GM12878 (cell line): ENCODE results near the gene KCNK1. TPM values are rescaled to one million over a fixed set of nuclear protein-coding genes. Genes with fewer than 3 reads are reported as not detected.
"Not testable (repeated sequence)": the region's sequence is repeated elsewhere in the genome, so short reads cannot be mapped to it uniquely, and the experiment has no call there.

Source experiments
- ATAC-seq: fragments of 200-7000 bp; cut with Tn5 transposase; 3 replicates; pipeline ENCODE4 v1.9.1; 2020; ENCODE audit warnings: mild to moderate bottlenecking, moderate library complexity
- BruUV-seq: library from RNA; stranded (reverse); fragments of 400-500 nt; replicated peaks from 2 replicates; lab custom pipeline; 2021; lab: Mats Ljungman, UMichigan
- CTCF ChIA-PET: fragments of 300-600 bp; sonication (Branson Sonifier 250); formaldehyde crosslinking; extraction: SDS; loops from one replicate; lab custom pipeline; 2021; ENCODE audit warnings: inconsistent platforms; lab: Yijun Ruan, JAX
- POLR2A ChIA-PET: fragments of 350-600 bp; formaldehyde crosslinking; extraction: SDS; loops from one replicate; lab custom pipeline; 2021; ENCODE audit warnings: inconsistent platforms; lab: Charles Lee
- RAD21 ChIA-PET: fragments of 300-600 bp; sonication (Branson Sonifier 250); formaldehyde crosslinking; loops from one replicate; lab custom pipeline; 2023; ENCODE audit warnings: antibody characterized with exemption; ENCODE audit not compliant: unreplicated experiment; lab: Charles Lee
- SMC1A ChIA-PET: fragments of 300-600 bp; sonication (Branson Sonifier 250); formaldehyde crosslinking; loops from one replicate; lab custom pipeline; 2023; ENCODE audit not compliant: unreplicated experiment, uncharacterized antibody; lab: Charles Lee
- DNase-seq: peaks from one replicate; pipeline ENCODE4 v3.0.0-alpha.2; 2011; ENCODE audit warnings: low read depth, low spot score
- FAIRE-seq: peaks from 3 replicates; lab custom pipeline; 2011; peaks lifted over from hg19 to GRCh38; lab: Jason Lieb, UNC
- H2AFZ ChIP-seq: 2 replicates; pipeline ENCODE4 v1.6.0; 2011; ENCODE audit warnings: low read depth, low read length, control low read depth; ENCODE audit not compliant: control insufficient read depth
- H3K27ac ChIP-seq: 2 replicates; pipeline ENCODE4 v1.5.1; 2011; ENCODE audit warnings: control low read depth; ENCODE audit not compliant: control insufficient read depth, insufficient read depth
- H3K27me3 ChIP-seq, 2 experiments: replicated peaks in 1 of 2; 2 replicates each; pipeline versions ENCODE4 v1.6.0 to v1.6.1; 2011; ENCODE audit warnings: low read length in 1 of 2; ENCODE audit not compliant: control insufficient read depth in 2 of 2, insufficient read depth in 2 of 2
- H3K36me3 ChIP-seq, 2 experiments: 2 replicates each; pipeline ENCODE4 v1.5.1; 2011; ENCODE audit warnings: low read length in 1 of 2; ENCODE audit not compliant: control insufficient read depth in 2 of 2, insufficient read depth in 2 of 2
- H3K4me1 ChIP-seq: 2 replicates; pipeline ENCODE4 v1.6.1; 2011; ENCODE audit warnings: mild to moderate bottlenecking, low read length, moderate library complexity, mixed read lengths; ENCODE audit not compliant: control insufficient read depth, insufficient read depth
- H3K4me2 ChIP-seq: 2 replicates; pipeline ENCODE4 v1.6.0; 2011; ENCODE audit warnings: control low read depth; ENCODE audit not compliant: control insufficient read depth, insufficient read depth
- H3K4me3 ChIP-seq: fragments of 200-600 bp; sonication (generic); 2 replicates; pipeline ENCODE4 v1.5.1; 2016
- H3K79me2 ChIP-seq: 2 replicates; pipeline ENCODE4 v1.6.0; 2011; ENCODE audit warnings: low read length; ENCODE audit not compliant: control insufficient read depth, insufficient read depth
- H3K9ac ChIP-seq: 2 replicates; pipeline ENCODE4 v1.8.0; 2011; ENCODE audit warnings: low read length, control low read depth, mixed read lengths; ENCODE audit not compliant: control insufficient read depth, insufficient read depth
- H3K9me3 ChIP-seq: replicated peaks from 3 replicates; pipeline ENCODE4 v1.5.1; 2011; ENCODE audit warnings: mild to moderate bottlenecking, low read length; ENCODE audit not compliant: control insufficient read depth, insufficient read depth
- H4K20me1 ChIP-seq: 2 replicates; pipeline ENCODE4 v1.6.0; 2011; ENCODE audit not compliant: control insufficient read depth, insufficient read depth
- BHLHE40 ChIP-seq, 2 experiments: fragments of 450-650 bp in 1 of 2; IDR thresholded peaks; 2 replicates each; pipeline ENCODE4 v1.6.1; 2011 to 2017; ENCODE audit warnings: low read depth in 2 of 2, borderline replicate concordance in 1 of 2, improper control_type of control experiment in 1 of 2, low read length in 1 of 2, mild to moderate bottlenecking in 1 of 2
- CBX5 ChIP-seq: sonication (generic); IDR thresholded peaks from 2 replicates; pipeline ENCODE4 v1.6.1; 2016; ENCODE audit warnings: low read depth, moderate library complexity, mild to moderate bottlenecking, inconsistent platforms
- CHD2 ChIP-seq: IDR thresholded peaks from 2 replicates; pipeline ENCODE4 v1.6.1; 2011; ENCODE audit warnings: low read depth, low read length, improper control_type of control experiment, borderline replicate concordance
- ESRRA ChIP-seq: IDR thresholded peaks from 2 replicates; pipeline ENCODE4 v1.6.1; 2012; ENCODE audit warnings: mild to moderate bottlenecking, low read length, improper control_type of control experiment
- RELA ChIP-seq: fragments of 450-650 bp; IDR thresholded peaks from 2 replicates; pipeline ENCODE4 v1.8.0; 2014; ENCODE audit warnings: borderline replicate concordance; ENCODE audit not compliant: partially characterized antibody
- SREBF1 ChIP-seq: IDR thresholded peaks from 2 replicates; pipeline ENCODE4 v1.6.1; 2012; ENCODE audit warnings: mild to moderate bottlenecking, low read length
- SRF ChIP-seq, 2 experiments: IDR thresholded peaks; 2 replicates each; pipeline ENCODE4 v1.6.1; 2011; ENCODE audit warnings: low read depth in 2 of 2, low read length in 2 of 2, mild to moderate bottlenecking in 1 of 2, moderate library complexity in 1 of 2
- ZBED1 ChIP-seq: IDR thresholded peaks from 2 replicates; pipeline ENCODE4 v1.6.1; 2016; ENCODE audit warnings: borderline replicate concordance
- WGBS: methylation state at CpG from one replicate; pipeline ENCODE4 v1.1.6; 2016; ENCODE audit warnings: low lambda C conversion rate; ENCODE audit not compliant: insufficient replicate concordance, insufficient coverage; ENCODE audit errors: missing lambda C conversion rate; 5-methylcytosine and 5-hydroxymethylcytosine counted together
- in situ Hi-C: fragments of 300-500 bp; cut with MboI; formaldehyde crosslinking; loops from 9 replicates; pipeline ENCODE4 v1.14.3; 2018; ENCODE audit warnings: mixed read lengths
- intact Hi-C: fragments of 100-400 bp; cut with micrococcal nuclease; formaldehyde crosslinking; loops from one replicate; pipeline ENCODE4 v1.14.2; 2022; ENCODE audit not compliant: unreplicated experiment
- polyA plus RNA-seq, 11 experiments: library from polyadenylated mRNA; depleted of rRNA in 4 of 11; unstranded in 6 of 11; stranded (reverse) in 5 of 11; fragments of >200 nt; fragmentation: Nextera tagmentation in 4 of 11; fragmentation: Illumina TruSeq in 1 of 11; extraction: Ambion mirVana in 4 of 11; extraction: Trizol in 1 of 11; gene quantifications; 1 replicate in 1 of 11; 2 replicates in 10 of 11; pipeline versions ENCODE4 v1.2.1 to v1.2.3, GENCODE V29; 2011 to 2016; ENCODE audit warnings: inconsistent platforms in 2 of 11, missing spikeins in 2 of 11, low read depth in 1 of 11
- total RNA-seq, 4 experiments: library from RNA; depleted of rRNA in 3 of 4; stranded (reverse); fragments of >200 nt in 3 of 4; fragmentation: Illumina TruSeq in 1 of 4; extraction: Trizol in 1 of 4; gene quantifications; 2 replicates each; pipeline versions ENCODE4 v1.2.1 to v1.2.3, GENCODE V29; 2013 to 2021

Gene KCNK1
- total and polyA plus RNA-seq, 10 of the 15 experiments (the other 5 are each of a cell fraction or from before 2014, with no cell fraction given): 9.4 to 27.6 (median 15.1) TPM

GRCh38 chr1:233681285-233681684 is 67.4 kb downstream of the KCNK1 start (continued):
- no peak for TF ChIP-seq ZBED1

GRCh38 chr1:233686653-233687052 is 72.7 kb downstream of the KCNK1 start:
- ATAC-seq, SMC1A ChIA-PET, H3K4me3 ChIP-seq, H3K4me1 ChIP-seq, POLR2A ChIA-PET, H3K27ac ChIP-seq, H3K36me3 ChIP-seq, in situ Hi-C loops, BruUV-seq, intact Hi-C loops, DNase-seq, H3K27me3 ChIP-seq, H3K9me3 ChIP-seq, H3K9ac ChIP-seq, FAIRE-seq, CTCF ChIA-PET, H2AFZ ChIP-seq, H3K4me2 ChIP-seq, H3K79me2 ChIP-seq, RAD21 ChIA-PET, H4K20me1 ChIP-seq: not testable (repeated sequence)
- WGBS: 78% methylated on average over 11 of the region's 11 CpGs

- H3K4me3 ChIP-seq: no peak overlapping the region
- DNase-seq: no peak
- CTCF ChIA-PET: no interaction called here
- RAD21 ChIA-PET: no interaction called here
- H3K27me3 ChIP-seq: no peaks in the 10 kb centered on the region
- H4K20me1 ChIP-seq: no peaks in the 10 kb centered on the region
- H3K36me3 ChIP-seq: no peaks in the 10 kb centered on the region
- no peak overlapping the region for H3K4me2 ChIP-seq
- H3K79me2 ChIP-seq: no peaks in the 10 kb centered on the region
- SMC1A ChIA-PET: interaction anchor here (1.0 to 1.6 kb wide), 4 partner anchors 10 to 248 kb away, joined by 3 to 4 read pairs (median 4); no protein-coding TSS in a partner anchor
- no TSS peak for BruUV-seq
- WGBS: 64% methylated on average over 2 of the region's 3 CpGs
- intact Hi-C loops: no loop called here
- TF ChIP-seq BHLHE40 (IDR thresholded peaks at IDR 0.05; ENCODE audit: borderline replicate concordance in 1 of 2, low read depth in 2 of 2, low read length in 1 of 2) (no peak), CBX5 (no peak), SREBF1 (no peak), CHD2 (no peak), RELA (no peak), ESRRA (no peak), SRF (IDR thresholded peaks at IDR 0.05; ENCODE audit: low read depth in 2 of 2, low read length in 2 of 2) (no peak)
- ATAC-seq: no peak
- in situ Hi-C loops: no loop called here
- H3K9ac ChIP-seq: no peak overlapping the region
- POLR2A ChIA-PET: no interaction called here
- no peaks in the 10 kb centered on the region for H3K9me3 ChIP-seq
- no peak overlapping the region for H2AFZ ChIP-seq
- 0 out of 2 replicates have a peak, but pooled peaks cover under 1% of the 10 kb centered on the region for H3K4me1 ChIP-seq
- no peak for FAIRE-seq
- no peak overlapping the region for H3K27ac ChIP-seq
Measured at GRCh38 chr1:233689017-233689747, 75.3 kb downstream of the KCNK1 start.
